GM21723 (cell line): ENCODE measurements around the gene BST1.

Experiments used
- ATAC-seq: cut with Tn5 transposase; IDR thresholded peaks from one replicate; pipeline ENCODE4 v1.9.1; 2021; ENCODE audit warnings: mild to moderate bottlenecking, moderate library complexity; ENCODE audit not compliant: unreplicated experiment

Gene BST1, protein sequence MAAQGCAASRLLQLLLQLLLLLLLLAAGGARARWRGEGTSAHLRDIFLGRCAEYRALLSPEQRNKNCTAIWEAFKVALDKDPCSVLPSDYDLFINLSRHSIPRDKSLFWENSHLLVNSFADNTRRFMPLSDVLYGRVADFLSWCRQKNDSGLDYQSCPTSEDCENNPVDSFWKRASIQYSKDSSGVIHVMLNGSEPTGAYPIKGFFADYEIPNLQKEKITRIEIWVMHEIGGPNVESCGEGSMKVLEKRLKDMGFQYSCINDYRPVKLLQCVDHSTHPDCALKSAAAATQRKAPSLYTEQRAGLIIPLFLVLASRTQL

GRCh38 chr4:15702941-15703403, at the start of gene BST1:
Gene BST1, plus strand, starts transcription at chr4:15703065. Its CDS starts 80 bp downstream, at chr4:15703145.
- peak; percentile 73 for ATAC-seq

DNA sequence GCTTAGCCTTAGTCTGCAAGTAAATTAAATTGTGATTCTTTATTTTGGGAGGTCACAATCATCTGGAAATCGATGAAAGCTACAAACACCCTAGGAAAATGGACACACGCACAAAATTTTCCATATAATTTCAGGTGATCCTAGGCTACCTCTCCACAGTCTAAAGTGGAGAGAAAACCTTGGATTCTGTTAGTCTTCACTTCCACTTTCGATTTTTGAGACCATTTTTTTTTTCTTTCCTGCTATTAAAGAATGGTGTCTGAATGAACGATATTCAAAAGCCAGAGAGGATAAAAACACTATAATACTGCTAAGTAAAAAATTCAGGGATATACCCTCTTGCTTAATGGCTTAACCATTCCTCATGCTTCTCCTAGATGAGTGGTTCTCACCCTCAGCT, 49.4 kb upstream of the BST1 start:
- no peak for ATAC-seq

DNA sequence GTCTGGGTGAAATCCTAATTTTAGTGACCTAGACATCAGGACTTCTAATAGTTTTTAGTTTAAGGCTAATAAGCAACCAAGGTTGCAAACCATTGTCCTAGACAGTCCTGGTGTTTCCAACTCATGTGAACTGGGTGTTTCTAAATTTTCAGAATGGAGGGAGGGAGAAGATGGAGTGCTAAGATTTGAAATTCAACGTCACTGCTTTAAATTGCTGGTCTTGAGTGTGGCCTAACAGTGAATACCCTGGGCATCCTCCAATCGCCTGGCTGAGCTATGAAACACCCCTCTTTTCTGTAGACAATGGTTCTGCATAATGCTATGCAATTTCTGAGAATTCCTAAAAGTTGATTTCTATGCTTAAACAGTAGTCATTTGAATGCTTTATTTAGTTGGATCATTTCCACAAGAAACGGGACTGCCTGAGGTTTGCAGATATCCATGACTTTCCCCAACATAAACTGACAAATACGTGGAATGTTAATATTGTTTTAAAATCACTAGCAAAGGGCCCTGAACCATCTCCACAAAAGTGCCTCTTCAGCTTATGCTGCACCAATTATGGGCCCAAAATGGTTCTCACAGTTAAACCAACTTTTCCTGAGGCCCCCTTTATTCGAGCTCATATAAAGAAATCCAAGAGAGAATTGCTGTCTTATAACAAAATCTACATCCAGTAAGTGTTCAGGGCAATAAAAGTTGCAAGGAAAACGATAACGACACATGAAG, 48.8 kb upstream of the BST1 start:
- peak; percentile 33 for ATAC-seq

- ATAC-seq: peak; percentile 51
Measured at GRCh38 chr4:15654593-15655222, 48.2 kb upstream of the BST1 start.

DNA sequence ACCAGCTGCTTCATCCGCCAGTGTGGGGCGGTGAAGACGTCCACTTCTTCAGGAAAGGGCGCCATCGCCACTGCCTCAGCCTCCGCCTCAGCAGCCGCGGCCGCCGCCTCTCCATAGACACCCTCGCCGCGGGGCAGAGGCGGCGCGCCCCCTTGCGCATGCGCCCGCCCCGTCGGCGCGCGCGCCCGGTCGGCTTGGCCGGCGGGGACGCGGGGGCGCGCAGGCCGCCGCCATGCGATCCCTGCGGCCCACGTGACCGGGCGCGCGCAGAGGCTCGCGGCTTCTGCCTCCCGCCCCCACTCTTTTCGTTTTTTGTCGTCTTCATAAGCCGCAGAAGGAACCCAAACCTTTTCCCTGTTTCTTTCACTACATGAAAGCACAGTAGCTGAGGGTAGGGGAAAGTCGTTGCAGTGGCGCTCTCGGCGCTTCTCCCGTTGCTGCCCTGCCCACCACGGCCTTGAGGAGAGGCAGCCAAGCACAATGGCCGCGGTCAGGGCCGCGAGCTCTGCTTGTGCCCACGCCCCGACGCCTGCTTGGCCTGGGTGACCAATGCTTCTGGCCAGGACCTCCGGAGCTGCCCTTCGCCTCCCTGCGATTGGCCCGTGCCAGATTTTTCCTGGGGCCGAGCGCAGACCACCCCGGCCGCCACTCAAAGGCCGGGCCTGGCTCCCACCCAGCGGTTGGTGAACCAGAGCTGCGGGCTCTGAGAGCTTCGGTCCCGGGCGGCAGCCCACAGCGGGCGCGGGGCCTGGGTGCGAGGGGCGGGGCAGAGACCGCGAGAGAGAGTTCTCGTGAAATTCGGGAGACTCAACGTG, 47.4 kb upstream of the BST1 start, which contains the start of gene FBXL5:
Gene FBXL5, minus strand, starts transcription at position 135 of the 815 bp plus-strand sequence. Its CDS starts 70 bp downstream, at position 65.
- ATAC-seq: peak; percentile 67

DNA sequence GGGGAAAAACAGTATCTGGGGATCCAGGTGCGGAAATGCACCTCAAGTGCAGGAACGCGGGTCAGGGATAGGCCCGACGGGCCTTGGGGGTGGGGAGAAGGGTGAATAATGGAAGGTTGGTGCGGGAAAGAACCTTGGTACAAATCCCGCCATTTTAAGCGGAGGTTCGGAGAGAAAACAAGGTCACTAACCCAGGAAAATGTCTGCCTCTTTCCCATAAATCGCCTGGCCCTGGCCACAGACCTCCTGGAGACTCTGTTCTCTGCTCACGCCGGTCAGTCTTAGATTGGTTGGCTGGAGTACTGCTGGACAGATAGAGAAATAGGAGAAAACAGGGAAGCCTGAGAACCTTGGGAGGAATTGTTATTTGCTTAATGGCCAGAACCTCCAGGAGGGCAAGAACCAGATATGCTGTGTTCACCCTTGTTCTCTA, 46.8 kb upstream of the BST1 start:
- no peak for ATAC-seq

DNA sequence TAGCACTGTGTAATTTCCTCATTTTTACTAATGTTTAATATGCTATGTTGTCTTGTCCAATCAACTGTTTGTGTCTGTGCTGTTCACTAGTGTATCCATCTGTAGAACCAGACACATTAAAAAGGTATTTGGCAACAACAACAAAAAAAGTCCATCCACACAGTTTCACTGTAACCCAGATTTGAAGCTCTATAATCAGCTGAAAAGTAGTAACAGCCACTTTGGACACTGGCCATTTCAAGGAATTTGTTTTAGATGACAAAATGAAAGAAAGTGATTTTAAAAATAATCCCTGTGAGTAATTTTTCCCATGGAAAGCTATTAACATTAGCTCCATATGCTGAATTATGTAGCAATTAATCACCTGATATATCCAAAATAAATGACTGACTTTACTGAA, 45.5 kb upstream of the BST1 start:
- no peak for ATAC-seq

- no peak for ATAC-seq
Measured at GRCh38 chr4:15658136-15658770, 44.6 kb upstream of the BST1 start.

DNA sequence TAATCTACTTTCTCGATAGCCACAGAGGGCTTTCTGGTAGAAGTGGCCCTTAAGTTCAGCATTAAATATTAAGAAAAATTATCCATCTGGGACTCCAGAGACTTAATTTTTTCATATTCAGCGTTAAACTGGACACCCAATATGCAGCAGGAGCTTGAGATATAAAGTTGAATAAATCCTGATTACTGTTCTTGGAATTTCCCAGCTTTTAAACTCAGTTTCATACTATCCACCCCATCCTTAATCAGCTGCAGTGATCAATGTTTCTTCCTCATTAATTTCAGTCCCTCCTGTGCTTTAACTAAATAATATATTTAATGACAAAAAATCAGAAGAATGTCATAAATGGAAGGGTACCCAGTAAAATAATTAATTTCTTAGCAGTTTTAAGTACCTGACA, 44.1 kb upstream of the BST1 start:
- ATAC-seq: no peak

DNA sequence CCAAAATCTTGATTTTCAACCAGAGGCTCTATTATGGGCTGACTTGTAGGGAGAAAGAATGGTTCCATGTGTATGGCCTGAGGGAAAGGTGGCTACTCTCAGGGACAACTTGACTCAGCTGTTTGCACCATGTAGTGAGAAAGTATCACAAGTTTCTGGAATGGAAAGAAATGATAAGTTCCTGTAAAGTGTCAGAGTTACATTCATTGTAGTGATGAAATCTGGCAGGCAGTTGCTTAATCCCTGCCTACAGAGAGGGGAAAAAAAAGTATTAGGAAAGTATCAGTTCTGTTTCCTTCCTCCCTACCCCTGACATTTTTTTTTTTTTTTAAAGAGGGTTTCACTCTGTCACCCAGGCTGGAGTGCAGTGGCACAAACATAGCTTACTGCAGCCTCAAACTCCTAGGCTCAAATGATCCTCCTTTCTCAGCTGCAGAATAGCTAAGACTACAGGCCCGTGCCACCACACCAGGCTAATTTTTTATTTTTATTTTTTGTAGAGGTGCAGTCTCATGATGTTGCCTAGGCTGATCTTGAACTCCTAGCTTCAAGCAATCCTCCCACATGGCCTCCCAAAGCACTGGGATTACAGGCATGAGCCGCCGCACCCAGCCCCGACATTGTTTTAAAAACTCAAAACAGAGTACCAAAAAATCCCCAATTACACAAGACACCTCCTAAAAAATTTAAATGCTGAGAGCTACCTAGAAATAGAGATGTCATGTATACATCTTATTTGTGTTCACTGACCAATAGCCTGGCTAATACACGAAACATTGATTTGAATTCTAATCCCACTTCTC, 42.9 kb upstream of the BST1 start:
- ATAC-seq: no peak

GRCh38 chr4:15665753-15666365, 37.0 kb upstream of the BST1 start:
- no peak for ATAC-seq

GRCh38 chr4:15667006-15667405, 35.9 kb upstream of the BST1 start:
- no peak for ATAC-seq

DNA sequence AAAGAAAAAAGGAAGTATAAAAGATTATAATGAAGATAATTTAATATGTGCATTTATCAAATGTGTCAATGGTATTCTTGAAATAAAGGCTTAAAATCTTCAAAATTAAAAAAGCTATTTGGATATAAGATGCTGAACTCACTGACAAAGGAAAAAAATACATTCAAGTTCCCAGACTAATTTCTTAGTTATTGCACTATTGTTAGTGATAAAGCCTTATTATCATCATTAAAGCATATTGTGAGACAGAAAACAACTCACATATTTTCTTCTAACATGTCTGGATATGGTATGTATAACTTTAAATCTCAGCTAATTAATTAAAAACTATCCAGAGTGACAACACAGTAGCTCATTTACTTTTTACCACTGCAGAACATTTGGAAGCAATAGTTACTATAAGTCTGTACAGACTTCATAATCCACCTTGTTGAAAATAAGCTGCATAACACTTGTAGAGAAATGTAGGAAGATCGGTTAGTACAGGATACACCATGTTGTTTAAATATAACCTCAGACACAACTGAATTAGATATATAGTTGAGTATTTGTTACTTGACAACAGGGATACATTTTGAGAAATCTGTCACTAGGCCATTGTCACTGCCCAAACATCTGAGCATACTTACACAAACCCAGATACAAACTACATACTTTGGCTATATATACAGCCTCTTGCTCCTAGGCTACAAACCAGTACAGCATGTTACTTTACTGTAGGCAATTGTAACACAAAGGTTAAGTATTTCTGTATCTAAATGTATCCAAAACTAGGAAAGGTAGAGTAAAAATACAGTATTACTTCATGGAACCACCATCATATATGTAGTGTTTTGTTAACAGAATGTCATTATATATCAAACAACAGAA, 34.1 kb upstream of the BST1 start:
- ATAC-seq: no peak

DNA sequence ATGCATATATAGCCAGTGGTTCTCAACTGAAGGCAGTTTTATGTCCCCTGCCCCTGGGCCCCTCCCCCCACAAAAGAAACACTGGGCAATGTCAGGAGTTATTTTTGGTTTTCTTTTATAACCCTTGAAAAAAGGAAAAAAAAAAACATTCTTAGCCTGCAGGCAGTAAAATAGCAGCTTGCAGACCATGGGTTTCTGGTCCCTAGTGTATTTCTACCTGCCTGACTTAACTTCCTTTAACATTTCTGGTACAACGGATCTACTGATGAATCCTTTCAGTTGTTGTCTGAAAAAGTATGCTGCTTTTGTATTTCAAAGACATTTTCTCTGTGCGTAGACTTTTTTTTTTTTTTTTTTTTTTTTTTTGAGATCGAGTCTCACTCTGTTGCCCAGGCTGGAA, 32.3 kb upstream of the BST1 start:
- no peak for ATAC-seq

GRCh38 chr4:15672101-15672500, 30.8 kb upstream of the BST1 start:
- ATAC-seq: no peak

- ATAC-seq: no peak
Measured at GRCh38 chr4:15673337-15673736, 29.5 kb upstream of the BST1 start.

GRCh38 chr4:15674046-15674445, 28.8 kb upstream of the BST1 start:
- no peak for ATAC-seq

DNA sequence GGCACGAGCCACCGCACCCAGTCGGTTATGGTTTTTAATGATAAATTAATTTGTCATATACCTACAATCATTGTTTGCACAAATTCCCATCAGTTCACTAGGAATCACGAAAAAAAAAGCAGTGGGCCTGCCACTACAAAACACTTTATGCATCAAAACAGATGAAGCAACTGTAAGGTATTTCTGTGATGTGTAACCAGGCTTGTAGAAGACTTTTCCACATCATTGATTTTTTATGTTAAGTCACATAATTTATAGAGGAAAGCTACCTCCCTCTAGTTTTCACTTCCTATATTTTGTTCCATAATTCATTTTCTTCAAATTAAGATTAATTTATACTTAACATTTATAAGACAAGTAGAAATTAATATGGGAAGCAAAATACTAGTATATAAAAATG, 27.9 kb upstream of the BST1 start:
- ATAC-seq: no peak
